KMS-11 (cell line): Measurements from ENCODE around the gene EVL.

Experiments used
- H2AFZ ChIP-seq: fragments of 200-600 bp; sonication (generic); 2 replicates; pipeline ENCODE4 v1.6.1; 2016; ENCODE audit warnings: antibody characterized with exemption, mixed run types, low read depth
- H3K27ac ChIP-seq: fragments of 200-600 bp; sonication (generic); 2 replicates; pipeline ENCODE4 v1.6.1; 2016; ENCODE audit warnings: mild to moderate bottlenecking, mixed run types
- H3K27me3 ChIP-seq: fragments of 200-600 bp; sonication (generic); 2 replicates; pipeline ENCODE4 v1.6.1; 2017; ENCODE audit warnings: mild to moderate bottlenecking, low read depth, mixed run types, moderate library complexity; ENCODE audit not compliant: insufficient read depth
- H3K36me3 ChIP-seq: fragments of 200-600 bp; sonication (generic); 2 replicates; pipeline ENCODE4 v1.6.1; 2017; ENCODE audit warnings: mild to moderate bottlenecking, mixed run types; ENCODE audit not compliant: insufficient read depth
- H3K4me1 ChIP-seq: fragments of 200-600 bp; sonication (generic); 2 replicates; pipeline ENCODE4 v1.6.1; 2016; ENCODE audit warnings: mild to moderate bottlenecking, low read depth, mixed run types; ENCODE audit not compliant: poor library complexity, severe bottlenecking
- H3K4me2 ChIP-seq: fragments of 200-600 bp; sonication (generic); 2 replicates; pipeline ENCODE4 v1.7.0; 2016; ENCODE audit warnings: mild to moderate bottlenecking, mixed run types
- H3K4me3 ChIP-seq: fragments of 200-600 bp; sonication (generic); IDR thresholded peaks from 2 replicates; pipeline ENCODE4 v1.6.1; 2017; ENCODE audit warnings: low read depth, low read length, mixed read lengths; ENCODE audit not compliant: insufficient read depth
- H3K79me2 ChIP-seq: fragments of 200-600 bp; sonication (generic); 2 replicates; pipeline ENCODE4 v1.6.1; 2016; ENCODE audit warnings: low read depth, mixed run types; ENCODE audit not compliant: insufficient read depth
- H3K9ac ChIP-seq: fragments of 200-600 bp; sonication (generic); 2 replicates; pipeline ENCODE4 v1.6.1; 2016; ENCODE audit warnings: mild to moderate bottlenecking, mixed run types
- H4K20me1 ChIP-seq: fragments of 200-600 bp; sonication (generic); 2 replicates; pipeline ENCODE4 v1.6.1; 2016; ENCODE audit warnings: mild to moderate bottlenecking, mixed run types; ENCODE audit not compliant: insufficient read depth
- CTCF ChIP-seq: fragments of 200-600 bp; sonication (generic); conservative IDR thresholded peaks from 2 replicates; pipeline ENCODE4 v1.6.1; 2017; ENCODE audit warnings: low read depth, mild to moderate bottlenecking, antibody characterized with exemption, low read length, moderate library complexity, mixed read lengths

EVL gene

GRCh38 chr14:100034961-100035500 is 30.2 kb upstream of the EVL start:
- Histone ChIP-seq H3K36me3 (no peaks in the 10 kb centered on the region), H3K4me1 (no peaks in the 10 kb centered on the region), H3K27ac (no peak overlapping the region), H3K79me2 (no peaks in the 10 kb centered on the region), H3K27me3 (no peaks in the 10 kb centered on the region), H3K4me3 (no peak overlapping the region), H2AFZ (no peak overlapping the region), H4K20me1 (no peaks in the 10 kb centered on the region), H3K9ac (no peak overlapping the region), H3K4me2 (no peak overlapping the region)
- TF ChIP-seq CTCF = no peak

GRCh38 chr14:100035700-100036099 is 29.5 kb upstream of the EVL start:
- H3K36me3 ChIP-seq = no peaks in the 10 kb centered on the region
- H4K20me1 ChIP-seq = no peaks in the 10 kb centered on the region
- no peak overlapping the region for H3K4me2 ChIP-seq
- H2AFZ ChIP-seq = no peak overlapping the region
- H3K4me1 ChIP-seq = no peaks in the 10 kb centered on the region
- no peak overlapping the region for H3K27ac ChIP-seq
- no peak overlapping the region for H3K4me3 ChIP-seq
- H3K79me2 ChIP-seq = no peaks in the 10 kb centered on the region
- no peak overlapping the region for H3K9ac ChIP-seq
- TF ChIP-seq CTCF = no peak
- no peaks in the 10 kb centered on the region for H3K27me3 ChIP-seq

- no peaks in the 10 kb centered on the region for H3K79me2 ChIP-seq
- no peaks in the 10 kb centered on the region for H3K4me1 ChIP-seq
- H3K4me3 ChIP-seq = no peak overlapping the region
- no peak overlapping the region for H3K27ac ChIP-seq
- H3K4me2 ChIP-seq = no peak overlapping the region
- H3K9ac ChIP-seq = no peak overlapping the region
- H3K36me3 ChIP-seq = no peaks in the 10 kb centered on the region
- no peak overlapping the region for H2AFZ ChIP-seq
- no peak for TF ChIP-seq CTCF
- no peaks in the 10 kb centered on the region for H4K20me1 ChIP-seq
- no peaks in the 10 kb centered on the region for H3K27me3 ChIP-seq
Observed at GRCh38 chr14:100037353-100037752, 27.9 kb upstream of the EVL start.

GRCh38 chr14:100038065-100038464 is 27.2 kb upstream of the EVL start:
- no peak for TF ChIP-seq CTCF
- Histone ChIP-seq H2AFZ (no peak overlapping the region), H3K9ac (no peak overlapping the region), H4K20me1 (no peaks in the 10 kb centered on the region), H3K79me2 (no peaks in the 10 kb centered on the region), H3K4me1 (no peaks in the 10 kb centered on the region), H3K4me2 (no peak overlapping the region), H3K36me3 (no peaks in the 10 kb centered on the region), H3K27ac (no peak overlapping the region), H3K4me3 (no peak overlapping the region), H3K27me3 (no peaks in the 10 kb centered on the region)
